Esophagus squamous epithelium (tissue), 4 donors: ENCODE measurements around the gene GSTM5.

Source experiments
- POLR2A ChIP-seq, 4 donors: fragments of 450-650 bp; IDR thresholded peaks; one replicate each; pipeline ENCODE4 v1.6.1; 2017; ENCODE audit warnings: antibody characterized with exemption in 4 of 4, mild to moderate bottlenecking in 4 of 4, moderate library complexity in 3 of 4
- TF ChIP-seq, protein P1 (sequence below), 6 experiments: fragments of 450-650 bp in 4 of 6; fragments of 200-600 bp in 2 of 6; sonication (generic) in 2 of 6; IDR thresholded peaks; one replicate each; pipeline ENCODE4 v1.5.1; 2016 to 2019; ENCODE audit warnings: antibody characterized with exemption in 6 of 6, mild to moderate bottlenecking in 4 of 6, moderate library complexity in 4 of 6

DNA sequence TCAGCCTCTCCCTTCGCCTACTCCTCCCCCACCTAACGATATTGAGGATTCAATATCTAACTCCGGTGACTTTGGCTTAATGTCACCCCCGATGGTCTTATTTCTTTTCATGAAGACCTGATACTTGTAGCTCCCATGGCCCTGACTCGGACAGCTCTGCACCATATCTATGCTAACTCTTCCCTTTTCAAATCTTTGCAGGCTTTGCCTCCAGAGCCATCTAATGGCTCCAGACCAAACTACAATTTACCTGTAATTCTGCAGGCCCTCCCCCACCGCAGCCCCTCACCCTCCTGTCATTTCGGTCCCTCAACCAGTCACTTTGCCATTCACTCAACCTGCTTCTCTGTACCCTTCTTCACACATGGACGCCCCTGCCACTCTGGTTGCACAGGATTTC is 7.9 kb upstream of the GSTM5 start:
- TF ChIP-seq, protein P1, sequence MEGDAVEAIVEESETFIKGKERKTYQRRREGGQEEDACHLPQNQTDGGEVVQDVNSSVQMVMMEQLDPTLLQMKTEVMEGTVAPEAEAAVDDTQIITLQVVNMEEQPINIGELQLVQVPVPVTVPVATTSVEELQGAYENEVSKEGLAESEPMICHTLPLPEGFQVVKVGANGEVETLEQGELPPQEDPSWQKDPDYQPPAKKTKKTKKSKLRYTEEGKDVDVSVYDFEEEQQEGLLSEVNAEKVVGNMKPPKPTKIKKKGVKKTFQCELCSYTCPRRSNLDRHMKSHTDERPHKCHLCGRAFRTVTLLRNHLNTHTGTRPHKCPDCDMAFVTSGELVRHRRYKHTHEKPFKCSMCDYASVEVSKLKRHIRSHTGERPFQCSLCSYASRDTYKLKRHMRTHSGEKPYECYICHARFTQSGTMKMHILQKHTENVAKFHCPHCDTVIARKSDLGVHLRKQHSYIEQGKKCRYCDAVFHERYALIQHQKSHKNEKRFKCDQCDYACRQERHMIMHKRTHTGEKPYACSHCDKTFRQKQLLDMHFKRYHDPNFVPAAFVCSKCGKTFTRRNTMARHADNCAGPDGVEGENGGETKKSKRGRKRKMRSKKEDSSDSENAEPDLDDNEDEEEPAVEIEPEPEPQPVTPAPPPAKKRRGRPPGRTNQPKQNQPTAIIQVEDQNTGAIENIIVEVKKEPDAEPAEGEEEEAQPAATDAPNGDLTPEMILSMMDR (IDR thresholded peaks at IDR 0.05): no peak
- no peak for TF ChIP-seq POLR2A (IDR thresholded peaks at IDR 0.05)
